Right lobe of liver (tissue), 4 donors: Measurements from ENCODE around the gene NKAIN2.

Experiments used
- CTCF ChIP-seq, 4 donors: fragments of 200-600 bp in 3 of 4; fragments of 450-650 bp in 1 of 4; IDR thresholded peaks; one replicate each; pipeline versions ENCODE4 v1.5.1 to v1.8.0; 2016 to 2022; ENCODE audit warnings: antibody characterized with exemption in 4 of 4, mild to moderate bottlenecking in 2 of 4
- POLR2A ChIP-seq: fragments of 450-650 bp; IDR thresholded peaks from one replicate; pipeline ENCODE4 v1.6.1; 2017; ENCODE audit warnings: antibody characterized with exemption, mild to moderate bottlenecking
- donor health status: DM: no; HTN: no; CAD: no.
- donor health status: DM: no; HTN: no; CAD: no.
- donor health status: DM: no; HTN: yes; CAD: no.

DNA sequence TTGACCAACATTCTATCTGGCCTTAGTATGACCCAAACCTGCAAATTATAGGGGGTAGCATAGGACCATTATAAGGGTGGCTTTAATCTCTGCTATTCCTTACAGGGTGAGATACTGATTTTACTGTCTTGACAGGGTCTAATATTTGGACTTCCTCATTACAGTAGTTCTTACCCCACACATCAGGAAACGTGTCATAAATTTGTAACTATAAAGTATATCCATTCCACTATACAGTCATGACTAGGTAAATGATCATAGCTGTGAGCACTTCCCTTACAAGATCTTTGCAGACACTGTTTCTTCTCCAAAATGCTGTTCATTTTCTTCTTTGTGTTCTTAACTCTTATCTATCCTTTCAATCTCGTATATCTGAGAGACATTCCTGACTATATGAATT is 639.9 kb downstream of the NKAIN2 start:
- TF ChIP-seq POLR2A = no peak
- no peak for TF ChIP-seq CTCF (IDR thresholded peaks at IDR 0.05)
